Mononuclear cell (primary cell): ENCODE results near the gene LENG1. TPM values are rescaled to one million over a fixed set of nuclear protein-coding genes. Genes with fewer than 3 reads are reported as not detected.

Experiments
- H3K27me3 ChIP-seq: 2 replicates; pipeline ENCODE4 v1.6.0; 2011; ENCODE audit warnings: low read length, control low read depth; ENCODE audit not compliant: insufficient read depth
- H3K4me1 ChIP-seq: 2 replicates; pipeline ENCODE4 v1.5.1; 2011; ENCODE audit warnings: mild to moderate bottlenecking, low read length, control low read depth; ENCODE audit not compliant: insufficient read depth
- H3K4me3 ChIP-seq: 2 replicates; pipeline ENCODE4 v1.5.1; 2011; ENCODE audit warnings: mild to moderate bottlenecking, low read length, moderate library complexity
- H3K9me3 ChIP-seq: 2 replicates; pipeline ENCODE4 v1.5.1; 2011; ENCODE audit warnings: low read depth, mild to moderate bottlenecking, control low read depth, low read length
- total RNA-seq: library from RNA; depleted of rRNA; stranded (reverse); fragments of >200 nt; gene quantifications from one replicate; pipeline ENCODE4 v1.2.3, GENCODE V29; 2012

Gene LENG1
- total RNA-seq, 1 donor: 11.9 TPM

DNA sequence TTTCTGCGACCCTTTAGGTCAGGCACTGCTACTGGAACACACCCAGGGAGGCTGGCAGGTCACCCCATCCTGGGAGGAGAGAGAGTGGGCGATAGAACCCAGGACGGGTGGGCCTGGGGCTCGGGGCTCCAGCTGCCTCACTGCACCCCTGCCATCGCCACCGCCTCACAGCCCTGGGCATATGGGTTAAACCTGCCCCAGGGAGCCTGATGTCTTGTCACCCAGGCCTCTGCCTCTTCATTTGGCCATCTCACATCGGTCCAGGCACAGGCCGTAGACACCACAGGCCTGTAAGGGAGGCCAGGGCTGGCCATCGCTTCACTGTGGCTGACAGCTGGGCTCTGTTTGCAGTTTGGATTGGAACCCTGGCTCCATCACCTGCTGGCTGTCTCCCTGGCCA is 33.8 kb downstream of the LENG1 start:
- Histone ChIP-seq H3K4me1 (no peaks in the 10 kb centered on the region), H3K9me3 (no peaks in the 10 kb centered on the region), H3K27me3 (no peaks in the 10 kb centered on the region), H3K4me3 (no peak overlapping the region)

- H3K27me3 ChIP-seq: no peaks in the 10 kb centered on the region
These were observed 35.1 kb downstream of the LENG1 start for GRCh38 chr19:54124393-54124792.

GRCh38 chr19:54123682-54124081 is 35.8 kb downstream of the LENG1 start:
- no peaks in the 10 kb centered on the region for H3K27me3 ChIP-seq

More at GRCh38 chr19:54124393-54124792, 35.1 kb downstream of the LENG1 start:
- H3K4me3 ChIP-seq: no peak overlapping the region
- no peaks in the 10 kb centered on the region for H3K9me3 ChIP-seq
- no peaks in the 10 kb centered on the region for H3K4me1 ChIP-seq

DNA sequence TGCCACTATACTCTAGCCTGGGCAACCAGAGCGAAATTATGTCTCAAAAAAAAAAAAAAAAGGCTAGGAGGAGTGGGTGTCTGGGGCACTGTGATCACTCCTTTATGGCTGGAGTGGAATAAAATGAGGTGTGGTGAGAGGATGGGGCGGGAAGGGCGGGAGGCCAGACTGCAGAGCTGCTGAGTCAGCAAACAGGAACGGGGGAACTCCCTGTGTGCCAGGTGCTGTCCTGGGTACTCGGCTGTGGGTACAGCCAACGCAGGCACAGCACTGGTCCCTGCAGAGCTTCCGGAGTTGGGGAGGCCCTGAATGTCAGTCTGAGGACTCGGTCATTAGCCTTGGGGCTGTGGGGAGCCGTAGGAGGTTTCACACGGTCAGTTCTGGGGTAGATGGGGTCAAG is 38.3 kb downstream of the LENG1 start:
- H3K4me1 ChIP-seq: peaks cover 7% of the 10 kb centered on the region
- H3K27me3 ChIP-seq: no peaks in the 10 kb centered on the region
- H3K9me3 ChIP-seq: no peaks in the 10 kb centered on the region
- no peak overlapping the region for H3K4me3 ChIP-seq

More at GRCh38 chr19:54123682-54124081, 35.8 kb downstream of the LENG1 start:
- Histone ChIP-seq H3K4me1 (no peaks in the 10 kb centered on the region), H3K4me3 (no peak overlapping the region), H3K9me3 (no peaks in the 10 kb centered on the region)

- H3K4me1 ChIP-seq: peaks cover 27% of the 10 kb centered on the region
- no peaks in the 10 kb centered on the region for H3K27me3 ChIP-seq
- peak within 1 kb of the TSS; percentile 70 for H3K4me3 ChIP-seq
- no peaks in the 10 kb centered on the region for H3K9me3 ChIP-seq
These were observed 44.1 kb downstream of the LENG1 start, which contains the start of the genes PRPF31 and TFPT for GRCh38 chr19:54115109-54116063. Gene PRPF31 (plus strand): TSS chr19:54115754. CDS start chr19:54118279, 2,525 bp downstream. Gene TFPT (minus strand): TSS chr19:54115657. CDS start chr19:54115269, 388 bp downstream.

DNA sequence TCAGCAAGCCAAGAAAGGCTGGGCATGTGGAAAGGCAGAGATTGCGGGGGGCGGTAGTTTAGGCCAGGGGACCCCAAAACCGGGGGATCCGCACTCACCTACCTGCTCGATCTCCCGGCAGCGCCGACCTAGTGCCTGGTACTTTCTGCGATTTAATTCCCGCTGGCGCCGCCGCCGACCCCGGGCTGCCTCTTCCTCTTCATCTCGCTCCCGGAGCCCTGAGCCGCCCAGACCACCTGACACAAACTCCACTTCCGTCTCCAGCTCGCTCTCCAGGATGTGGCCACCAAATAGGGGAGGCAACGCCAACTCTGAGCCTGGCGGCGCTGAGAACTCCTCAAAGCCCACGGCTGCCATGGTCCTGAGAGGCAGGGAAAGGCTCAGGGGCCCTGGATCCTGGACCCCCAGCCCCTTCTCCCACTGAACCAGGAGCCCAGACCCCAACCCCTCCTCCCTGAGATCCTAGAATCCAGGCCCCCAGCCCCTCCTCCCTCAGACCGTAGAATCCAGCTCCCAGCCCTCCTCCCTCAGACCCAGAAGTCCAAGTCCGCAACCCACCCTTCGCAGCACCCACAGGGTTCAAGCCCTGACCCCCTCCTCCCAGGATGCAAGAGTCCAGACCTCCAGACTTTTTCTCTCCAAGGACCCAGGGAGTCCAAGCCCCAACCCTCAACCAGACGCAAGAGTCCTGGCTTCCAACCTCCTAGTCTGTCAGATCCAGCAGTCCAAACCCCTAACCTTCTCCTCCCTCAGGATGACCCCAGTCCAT is 45.0 kb downstream of the LENG1 start:
- Histone ChIP-seq H3K4me1 (peaks cover 27% of the 10 kb centered on the region), H3K9me3 (no peaks in the 10 kb centered on the region), H3K27me3 (no peaks in the 10 kb centered on the region), H3K4me3 (peak overlapping the region; percentile 70)

GRCh38 chr19:54109651-54110050 is 49.9 kb downstream of the LENG1 start:
- no peaks in the 10 kb centered on the region for H3K27me3 ChIP-seq
- no peak overlapping the region for H3K4me3 ChIP-seq
- H3K4me1 ChIP-seq: peaks cover 12% of the 10 kb centered on the region
- no peaks in the 10 kb centered on the region for H3K9me3 ChIP-seq

DNA sequence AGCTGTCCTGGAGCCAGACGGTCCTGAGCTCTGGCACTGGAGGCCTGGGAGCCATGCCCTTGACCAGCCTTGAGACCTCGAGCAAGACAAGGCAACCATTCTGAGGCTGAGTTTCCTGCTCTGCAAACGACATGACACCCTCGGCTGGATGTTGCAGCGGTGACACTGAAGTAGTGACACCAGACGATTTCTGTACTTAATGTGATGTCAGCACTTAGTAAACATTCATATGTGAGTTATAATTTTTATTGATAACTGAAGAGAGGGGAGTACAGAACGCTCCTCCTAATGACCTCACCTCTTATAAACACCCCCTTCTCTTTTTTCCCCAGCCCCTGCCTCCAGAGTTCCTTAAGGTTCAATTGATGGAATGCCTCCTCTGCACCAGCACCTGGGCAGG is 51.0 kb downstream of the LENG1 start:
- peaks cover 4% of the 10 kb centered on the region for H3K4me1 ChIP-seq
- H3K9me3 ChIP-seq: no peaks in the 10 kb centered on the region
- H3K4me3 ChIP-seq: no peak overlapping the region
- no peaks in the 10 kb centered on the region for H3K27me3 ChIP-seq

GRCh38 chr19:54107876-54108490 is 51.5 kb downstream of the LENG1 start:
- Histone ChIP-seq H3K4me3 (no peak overlapping the region), H3K27me3 (no peaks in the 10 kb centered on the region), H3K9me3 (no peaks in the 10 kb centered on the region)

GRCh38 chr19:54106716-54107115 is 52.8 kb downstream of the LENG1 start:
- H3K9me3 ChIP-seq: no peaks in the 10 kb centered on the region
- no peaks in the 10 kb centered on the region for H3K27me3 ChIP-seq
- H3K4me3 ChIP-seq: no peak overlapping the region
- H3K4me1 ChIP-seq: peaks cover 16% of the 10 kb centered on the region

More at GRCh38 chr19:54107876-54108490, 51.5 kb downstream of the LENG1 start:
- H3K4me1 ChIP-seq: peaks cover 9% of the 10 kb centered on the region

DNA sequence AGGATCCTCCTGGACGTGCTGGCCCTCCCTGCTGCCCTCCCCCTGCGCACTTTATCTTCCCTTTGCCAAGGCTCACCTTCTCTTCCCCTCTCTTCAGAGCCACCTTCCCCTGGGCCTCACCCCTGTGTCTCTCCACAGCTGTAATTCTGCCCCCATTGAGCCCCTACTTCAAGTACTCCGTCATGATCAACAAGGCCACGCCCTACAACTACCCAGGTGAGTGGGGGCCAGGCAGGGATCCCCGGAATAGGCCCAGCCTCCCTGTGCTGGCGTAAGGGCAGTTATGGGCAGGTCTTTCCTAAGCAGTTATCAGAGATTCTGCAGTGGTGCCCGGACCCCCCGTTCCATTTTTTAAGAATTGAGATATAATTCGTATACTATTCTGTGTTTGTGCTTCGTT is 53.7 kb downstream of the LENG1 start:
- H3K4me3 ChIP-seq: no peak overlapping the region
- no peaks in the 10 kb centered on the region for H3K9me3 ChIP-seq
- H3K4me1 ChIP-seq: peaks cover 25% of the 10 kb centered on the region
- no peaks in the 10 kb centered on the region for H3K27me3 ChIP-seq

Other genes starting within 250 kb of the LENG1 start
- gene CACNG8, start 196.8 kb downstream of the LENG1 start, total RNA-seq: not detected
- gene CACNG6, start 168.1 kb downstream of the LENG1 start, total RNA-seq: not detected
- gene VSTM1, start 95.8 kb downstream of the LENG1 start, total RNA-seq: 12.4 TPM
- 0.21 TPM for gene TARM1, start 78.4 kb downstream of the LENG1 start, total RNA-seq
- gene OSCAR, start 58.9 kb downstream of the LENG1 start, total RNA-seq: 8.7 TPM
- gene NDUFA3, start 56.9 kb downstream of the LENG1 start, total RNA-seq: 6.9 TPM
- 5.7 TPM for gene TFPT, start 44.1 kb downstream of the LENG1 start, total RNA-seq
- 27.8 TPM for gene PRPF31, start 44.0 kb downstream of the LENG1 start, total RNA-seq
- 8.1 TPM for gene CNOT3, start 22.0 kb downstream of the LENG1 start, total RNA-seq
- gene TMC4, start 13.4 kb upstream of the LENG1 start, total RNA-seq: 0.31 TPM
- gene MBOAT7, start 29.9 kb upstream of the LENG1 start, total RNA-seq: 30.3 TPM
- gene TSEN34, start 31.6 kb upstream of the LENG1 start, total RNA-seq: 15.5 TPM
- 2,589 TPM for gene RPS9, start 41.1 kb upstream of the LENG1 start, total RNA-seq
- gene LILRB3, start 63.3 kb upstream of the LENG1 start, total RNA-seq: 51.4 TPM
- 16.9 TPM for gene LILRA6, start 83.1 kb upstream of the LENG1 start, total RNA-seq
- 0.10 TPM for gene LILRB5, start 97.6 kb upstream of the LENG1 start, total RNA-seq
- gene LILRB2, start 121.4 kb upstream of the LENG1 start, total RNA-seq: 27.3 TPM
- 191 TPM for gene LILRA5, start 153.4 kb upstream of the LENG1 start, total RNA-seq
- gene LILRA4, start 179.4 kb upstream of the LENG1 start, total RNA-seq: 4.0 TPM
- gene LAIR1, start 205.2 kb upstream of the LENG1 start, total RNA-seq: 40.7 TPM